ENCODE results near the gene PARM1.

Gene PARM1

GRCh38 chr4:74919783-74920182 lies 13.1 kb upstream of the PARM1 start:
- Histone ChIP-seq H3K9ac (ENCODE audit: low read length) (no peak overlapping the region), H3K4me1 (ENCODE audit: insufficient read depth, low read length) (no peaks in the 10 kb centered on the region), H3K4me3 (ENCODE audit: low read depth in 1 of 2, low read length in 2 of 2) (no peak overlapping the region), H3K36me3 (ENCODE audit: insufficient read depth, low read length) (no peaks in the 10 kb centered on the region), H3K27me3 (ENCODE audit: control insufficient read depth in 1 of 2, insufficient read depth in 2 of 2, low read length in 2 of 2) (no peaks in the 10 kb centered on the region), H3K27ac (ENCODE audit: low read depth, low read length) (no peak overlapping the region), H3K9me3 (ENCODE audit: low read length) (no peaks in the 10 kb centered on the region)

GRCh38 chr4:74920704-74921103 lies 12.2 kb upstream of the PARM1 start:
- no peaks in the 10 kb centered on the region for H3K27me3 ChIP-seq (ENCODE audit: control insufficient read depth in 1 of 2, insufficient read depth in 2 of 2, low read length in 2 of 2)
- no peaks in the 10 kb centered on the region for H3K36me3 ChIP-seq (ENCODE audit: insufficient read depth, low read length)
- no peak overlapping the region for H3K4me3 ChIP-seq (ENCODE audit: low read depth in 1 of 2, low read length in 2 of 2)
- no peaks in the 10 kb centered on the region for H3K4me1 ChIP-seq (ENCODE audit: insufficient read depth, low read length)
- H3K27ac ChIP-seq (ENCODE audit: low read depth, low read length), result no peak overlapping the region
- no peaks in the 10 kb centered on the region for H3K9me3 ChIP-seq (ENCODE audit: low read length)
- H3K9ac ChIP-seq (ENCODE audit: low read length), result no peak overlapping the region

- H3K9ac ChIP-seq (ENCODE audit: low read length), result no peak overlapping the region
- no peaks in the 10 kb centered on the region for H3K4me1 ChIP-seq (ENCODE audit: insufficient read depth, low read length)
- H3K27ac ChIP-seq (ENCODE audit: low read depth, low read length), result no peak overlapping the region
- H3K4me3 ChIP-seq (ENCODE audit: low read depth in 1 of 2, low read length in 2 of 2), result no peak overlapping the region
- no peaks in the 10 kb centered on the region for H3K27me3 ChIP-seq (ENCODE audit: control insufficient read depth in 1 of 2, insufficient read depth in 2 of 2, low read length in 2 of 2)
- no peaks in the 10 kb centered on the region for H3K9me3 ChIP-seq (ENCODE audit: low read length)
- no peaks in the 10 kb centered on the region for H3K36me3 ChIP-seq (ENCODE audit: insufficient read depth, low read length)
These were observed 11.4 kb upstream of the PARM1 start for GRCh38 chr4:74921490-74921889.

GRCh38 chr4:74926007-74926406 lies 6.9 kb upstream of the PARM1 start:
- H3K9ac ChIP-seq (ENCODE audit: low read length), result no peak overlapping the region
- no peak overlapping the region for H3K4me3 ChIP-seq (ENCODE audit: low read depth in 1 of 2, low read length in 2 of 2)
- H3K36me3 ChIP-seq (ENCODE audit: insufficient read depth, low read length), result no peaks in the 10 kb centered on the region
- no peaks in the 10 kb centered on the region for H3K9me3 ChIP-seq (ENCODE audit: low read length)
- no peaks in the 10 kb centered on the region for H3K27me3 ChIP-seq (ENCODE audit: control insufficient read depth in 1 of 2, insufficient read depth in 2 of 2, low read length in 2 of 2)
- H3K4me1 ChIP-seq (ENCODE audit: insufficient read depth, low read length), result no peaks in the 10 kb centered on the region
- no peak overlapping the region for H3K27ac ChIP-seq (ENCODE audit: low read depth, low read length)

GRCh38 chr4:74930162-74930561 lies 2.8 kb upstream of the PARM1 start:
- no peaks in the 10 kb centered on the region for H3K36me3 ChIP-seq (ENCODE audit: insufficient read depth, low read length)
- peaks cover 5% of the 10 kb centered on the region for H3K4me1 ChIP-seq (ENCODE audit: insufficient read depth, low read length)
- H3K27me3 ChIP-seq (ENCODE audit: control insufficient read depth in 1 of 2, insufficient read depth in 2 of 2, low read length in 2 of 2), result no peaks in the 10 kb centered on the region
- H3K4me3 ChIP-seq (ENCODE audit: low read depth in 1 of 2, low read length in 2 of 2), result no peak overlapping the region
- no peaks in the 10 kb centered on the region for H3K9me3 ChIP-seq (ENCODE audit: low read length)
- no peak overlapping the region for H3K9ac ChIP-seq (ENCODE audit: low read length)
- H3K27ac ChIP-seq (ENCODE audit: low read depth, low read length), result no peak overlapping the region

GRCh38 chr4:74931376-74931775 lies 1.5 kb upstream of the PARM1 start:
- Histone ChIP-seq H3K27me3 (ENCODE audit: control insufficient read depth in 1 of 2, insufficient read depth in 2 of 2, low read length in 2 of 2) (no peaks in the 10 kb centered on the region), H3K4me1 (ENCODE audit: insufficient read depth, low read length) (peaks cover 5% of the 10 kb centered on the region), H3K9ac (ENCODE audit: low read length) (no peak overlapping the region), H3K36me3 (ENCODE audit: insufficient read depth, low read length) (no peaks in the 10 kb centered on the region), H3K27ac (ENCODE audit: low read depth, low read length) (no peak overlapping the region), H3K4me3 (ENCODE audit: low read depth in 1 of 2, low read length in 2 of 2) (no peak overlapping the region), H3K9me3 (ENCODE audit: low read length) (no peaks in the 10 kb centered on the region)

GRCh38 chr4:74932010-74932409 lies 906 bp upstream of the PARM1 start:
- Histone ChIP-seq H3K4me3 (ENCODE audit: low read depth in 1 of 2, low read length in 2 of 2) (no peak overlapping the region), H3K4me1 (ENCODE audit: insufficient read depth, low read length) (peaks cover 5% of the 10 kb centered on the region), H3K9ac (ENCODE audit: low read length) (no peak overlapping the region), H3K27ac (ENCODE audit: low read depth, low read length) (no peak overlapping the region), H3K36me3 (ENCODE audit: insufficient read depth, low read length) (no peaks in the 10 kb centered on the region), H3K27me3 (ENCODE audit: control insufficient read depth in 1 of 2, insufficient read depth in 2 of 2, low read length in 2 of 2) (no peaks in the 10 kb centered on the region), H3K9me3 (ENCODE audit: low read length) (no peaks in the 10 kb centered on the region)

- H3K9me3 ChIP-seq (ENCODE audit: low read length), result no peaks in the 10 kb centered on the region
- H3K4me3 ChIP-seq (ENCODE audit: low read depth in 1 of 2, low read length in 2 of 2), result peak overlapping the region; percentile 77
- H3K36me3 ChIP-seq (ENCODE audit: insufficient read depth, low read length), result no peaks in the 10 kb centered on the region
- no peaks in the 10 kb centered on the region for H3K27me3 ChIP-seq (ENCODE audit: control insufficient read depth in 1 of 2, insufficient read depth in 2 of 2, low read length in 2 of 2)
- H3K27ac ChIP-seq (ENCODE audit: low read depth, low read length), result peak overlapping the region; percentile 85
- H3K4me1 ChIP-seq (ENCODE audit: insufficient read depth, low read length), result peaks cover 5% of the 10 kb centered on the region
- H3K9ac ChIP-seq (ENCODE audit: low read length), result peak overlapping the region; percentile 41
These were observed 673 bp downstream of the PARM1 start for GRCh38 chr4:74933562-74934015.

GRCh38 chr4:74934016-74934831 lies 1.3 kb downstream of the PARM1 start:
- H3K9ac ChIP-seq (ENCODE audit: low read length), result peak overlapping the region; percentile 41
- H3K4me1 ChIP-seq (ENCODE audit: insufficient read depth, low read length), result peaks cover 5% of the 10 kb centered on the region
- H3K4me3 ChIP-seq (ENCODE audit: low read depth in 1 of 2, low read length in 2 of 2), result peak overlapping the region; percentile 77
- H3K9me3 ChIP-seq (ENCODE audit: low read length), result no peaks in the 10 kb centered on the region
- H3K36me3 ChIP-seq (ENCODE audit: insufficient read depth, low read length), result no peaks in the 10 kb centered on the region
- H3K27me3 ChIP-seq (ENCODE audit: control insufficient read depth in 1 of 2, insufficient read depth in 2 of 2, low read length in 2 of 2), result no peaks in the 10 kb centered on the region
- H3K27ac ChIP-seq (ENCODE audit: low read depth, low read length), result peak overlapping the region; percentile 85

GRCh38 chr4:74934888-74935287 lies 2.0 kb downstream of the PARM1 start:
- Histone ChIP-seq H3K27ac (ENCODE audit: low read depth, low read length) (no peak overlapping the region), H3K4me1 (ENCODE audit: insufficient read depth, low read length) (peaks cover 5% of the 10 kb centered on the region)

GRCh38 chr4:74941123-74941522 lies 8.2 kb downstream of the PARM1 start:
- H3K9ac ChIP-seq (ENCODE audit: low read length), result no peak overlapping the region
- H3K9me3 ChIP-seq (ENCODE audit: low read length), result no peaks in the 10 kb centered on the region
- H3K36me3 ChIP-seq (ENCODE audit: insufficient read depth, low read length), result no peaks in the 10 kb centered on the region
- no peak overlapping the region for H3K4me3 ChIP-seq (ENCODE audit: low read depth in 1 of 2, low read length in 2 of 2)
- H3K27ac ChIP-seq (ENCODE audit: low read depth, low read length), result no peak overlapping the region
- peaks cover 5% of the 10 kb centered on the region for H3K4me1 ChIP-seq (ENCODE audit: insufficient read depth, low read length)
- no peaks in the 10 kb centered on the region for H3K27me3 ChIP-seq (ENCODE audit: control insufficient read depth in 1 of 2, insufficient read depth in 2 of 2, low read length in 2 of 2)

More at GRCh38 chr4:74934888-74935287, 2.0 kb downstream of the PARM1 start:
- Histone ChIP-seq H3K4me3 (ENCODE audit: low read depth in 1 of 2, low read length in 2 of 2) (peak overlapping the region in 1 of 2 donors; percentile 77), H3K9ac (ENCODE audit: low read length) (no peak overlapping the region), H3K36me3 (ENCODE audit: insufficient read depth, low read length) (no peaks in the 10 kb centered on the region), H3K27me3 (ENCODE audit: control insufficient read depth in 1 of 2, insufficient read depth in 2 of 2, low read length in 2 of 2) (no peaks in the 10 kb centered on the region), H3K9me3 (ENCODE audit: low read length) (no peaks in the 10 kb centered on the region)

Data from muscle layer of colon (tissue), 2 donors.